ENCODE data around the gene CYB5R4.

- TF ChIP-seq MEF2A (IDR thresholded peaks at IDR 0.05; ENCODE audit: borderline replicate concordance, low read depth) (no peak), POLR2AphosphoS5 (IDR thresholded peaks at IDR 0.05; ENCODE audit: low read depth, low read length) (no peak), MAX (IDR thresholded peaks at IDR 0.05; ENCODE audit: low read depth) (no peak), CTCF (IDR thresholded peaks at IDR 0.05) (no peak), EP300 (IDR thresholded peaks at IDR 0.05; ENCODE audit: borderline replicate concordance in 1 of 2, low read depth in 1 of 2, low read length in 1 of 2) (no peak), REST (IDR thresholded peaks at IDR 0.05; ENCODE audit: low read depth, low read length) (no peak), NFIC (IDR thresholded peaks at IDR 0.05; ENCODE audit: borderline replicate concordance) (no peak), RFX5 (IDR thresholded peaks at IDR 0.05; ENCODE audit: low read length) (no peak)
These were observed 36.8 kb upstream of the CYB5R4 start for GRCh38 chr6:83822629-83823169.
